Stimulated activated CD4-positive, alpha-beta T cell treated with anti-CD3 and anti-CD28 coated beads, TNF-alpha, amount 100 ng/mL, for 1 hour (primary cell): Measurements from ENCODE around the gene SVIL.
"Not testable (repeated sequence)": the region's sequence is repeated elsewhere in the genome, so short reads cannot be mapped to it uniquely, and the experiment has no call there.

ENCODE experiments used
- DNase-seq, 3 donors: peaks; one replicate each; pipeline ENCODE4 v3.0.0-alpha.2; 2020; ENCODE audit warnings: low read depth in 3 of 3, low spot score in 1 of 3

Gene SVIL

DNA sequence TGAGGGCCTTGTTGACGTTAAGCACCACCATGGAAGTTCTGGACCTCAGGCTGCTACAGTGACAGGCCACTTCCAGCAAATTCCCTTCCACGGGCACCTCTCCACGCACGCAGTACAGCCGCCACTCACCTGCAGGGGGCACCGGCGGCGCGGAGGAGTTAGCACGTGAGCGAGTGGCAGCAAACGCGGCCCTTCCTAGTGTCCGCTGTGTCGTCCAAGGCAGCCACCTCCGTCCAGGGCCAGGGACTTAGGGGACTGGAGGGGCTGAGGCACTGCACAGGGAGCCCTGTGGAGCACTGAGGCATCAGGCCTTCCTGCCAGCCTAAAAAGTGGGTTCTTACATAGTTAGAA is 164.4 kb downstream of the SVIL start:
- DNase-seq = no peak

DNA sequence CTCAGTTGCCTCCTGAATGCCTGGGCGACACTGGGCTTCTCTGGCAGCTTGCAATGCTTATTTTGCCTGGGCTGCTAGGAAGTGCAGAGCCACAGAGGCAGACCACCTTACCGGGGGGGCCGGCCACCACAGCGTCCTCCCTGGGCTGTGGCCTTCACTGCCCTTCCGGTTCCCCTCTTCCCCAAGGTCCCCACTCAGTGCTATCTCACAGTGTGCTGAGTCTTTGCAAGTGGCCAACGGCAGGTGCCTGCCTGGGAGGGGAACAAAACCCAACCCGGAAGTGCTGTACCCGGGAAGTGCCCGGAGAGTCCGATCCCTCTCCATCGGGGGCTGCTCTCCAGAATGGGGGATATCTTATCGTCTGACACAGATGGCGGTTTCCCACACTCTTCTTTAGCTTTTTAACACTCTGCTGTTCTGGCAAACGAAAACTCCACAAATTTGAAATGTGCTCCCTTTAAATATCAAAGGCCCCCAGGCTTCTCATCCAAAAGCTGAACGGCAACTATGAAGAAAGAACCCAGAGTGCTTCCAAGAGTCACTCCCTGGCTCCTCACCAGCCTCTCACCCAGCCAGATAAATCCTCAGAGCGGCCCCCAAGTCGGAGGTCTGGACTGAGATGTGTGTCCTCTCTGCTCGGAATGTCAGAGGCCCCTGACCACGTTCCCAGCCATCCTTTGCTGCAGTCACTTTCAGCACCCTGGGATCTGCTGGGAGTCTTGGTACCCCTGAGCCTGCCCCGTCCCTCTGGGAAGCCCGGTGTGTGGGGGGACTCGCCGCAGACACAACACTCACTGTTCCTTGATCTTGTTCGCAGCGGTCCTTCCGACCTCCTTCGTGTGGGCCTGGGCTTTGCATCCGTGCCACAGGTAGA is 165.1 kb downstream of the SVIL start:
- no peak for DNase-seq

DNA sequence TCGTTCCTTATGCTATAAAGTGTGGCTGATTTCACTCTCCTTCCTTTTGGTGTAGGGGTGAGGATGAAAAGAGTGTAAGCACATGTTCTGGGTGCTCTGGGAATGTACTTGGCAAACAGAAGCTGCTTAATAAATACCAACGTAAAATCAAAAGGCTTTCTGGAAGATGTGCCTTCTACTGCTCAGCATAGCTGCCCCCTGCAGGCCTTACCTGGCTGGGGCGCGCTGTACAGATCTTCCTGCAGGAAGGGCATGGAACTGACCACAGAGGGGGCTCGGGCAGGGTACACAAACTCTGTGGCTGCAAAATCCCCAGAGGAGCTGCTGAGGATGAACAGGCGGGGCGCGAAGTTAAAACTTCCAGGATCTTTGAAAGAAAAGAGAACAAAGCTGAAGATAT is 169.4 kb downstream of the SVIL start:
- DNase-seq = no peak

DNA sequence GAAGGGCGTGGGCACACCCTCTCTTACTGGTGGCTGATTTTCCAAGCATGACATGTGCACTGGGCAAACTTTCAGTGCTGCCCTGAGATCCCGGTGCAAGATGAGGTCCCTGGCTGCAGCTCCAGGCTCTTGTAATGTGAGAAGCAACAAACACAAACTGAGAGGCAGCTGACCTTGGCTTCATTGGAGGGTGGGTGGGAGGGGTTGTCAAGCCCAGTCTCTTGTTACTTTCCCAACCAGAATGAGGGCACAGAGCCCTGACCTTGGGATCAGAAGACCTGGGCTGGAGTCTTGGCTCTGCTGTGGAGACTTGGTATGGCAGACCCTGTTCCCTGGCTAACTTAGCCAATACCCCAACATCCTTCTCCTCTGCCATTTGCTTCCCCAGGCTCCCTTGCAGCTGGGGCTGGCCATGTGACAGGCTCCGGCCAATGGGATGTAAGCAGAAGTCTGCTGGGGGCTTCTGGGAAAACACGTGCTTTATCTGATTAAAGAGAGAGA is 170.1 kb downstream of the SVIL start:
- DNase-seq = not testable (repeated sequence)

DNA sequence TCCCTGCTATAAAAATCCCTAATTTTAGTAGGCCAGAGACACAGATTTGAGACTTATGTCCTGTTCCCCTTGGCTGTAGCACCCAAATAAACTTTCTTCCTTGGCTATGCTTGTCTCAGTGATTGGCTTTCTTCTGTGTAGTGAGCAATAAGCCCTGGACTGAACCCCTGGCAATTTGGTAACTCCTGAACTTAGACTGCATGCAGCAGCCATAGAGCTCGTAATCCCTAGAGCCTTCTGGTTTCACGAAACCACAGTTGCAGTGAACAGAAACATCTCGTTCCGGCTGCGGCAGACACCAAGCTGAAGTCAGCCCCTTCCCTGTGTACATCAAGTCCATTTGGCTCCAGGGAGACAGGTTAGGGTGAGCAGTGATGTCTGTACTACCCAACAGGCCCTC is 173.7 kb downstream of the SVIL start:
- no peak for DNase-seq

DNA sequence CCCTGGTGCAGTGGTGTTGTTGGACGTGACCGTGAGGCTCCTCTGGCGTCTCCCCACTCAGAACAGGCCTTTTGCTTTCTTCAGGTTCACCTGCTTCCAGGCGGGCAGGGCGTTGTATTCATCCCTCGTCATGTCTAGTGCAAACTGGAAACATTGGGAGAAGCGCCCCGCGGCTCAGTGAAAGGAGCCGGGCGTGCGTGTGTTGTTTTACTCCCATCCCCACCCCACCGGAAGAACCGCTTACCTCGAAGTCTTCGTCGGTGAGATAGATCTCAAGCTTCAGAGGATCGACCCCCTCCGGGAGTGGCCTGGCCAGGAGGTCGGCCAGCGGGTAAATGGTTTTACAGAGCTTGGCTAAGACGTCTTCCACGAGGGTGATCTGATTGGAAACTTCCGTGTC is 176.6 kb downstream of the SVIL start:
- not testable (repeated sequence) for DNase-seq

DNA sequence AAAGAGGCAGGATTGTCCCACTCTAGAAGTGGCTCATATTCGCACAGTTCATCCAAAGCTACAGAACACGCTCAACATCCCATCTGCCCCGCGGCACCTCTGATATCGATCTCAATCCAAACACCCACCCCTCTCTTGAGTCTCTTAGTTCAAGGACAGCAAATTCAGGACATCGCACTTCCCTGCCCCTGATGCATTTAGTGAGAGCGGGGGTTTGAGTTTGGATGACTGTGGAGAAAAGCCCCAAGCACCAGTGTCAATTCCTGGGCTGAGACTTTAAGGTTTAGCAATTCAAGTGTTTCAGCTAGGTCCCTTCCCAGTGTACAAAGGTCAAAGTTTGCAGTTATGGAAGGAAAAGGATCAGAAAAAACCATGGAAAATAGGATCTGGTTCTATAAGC is 179.7 kb downstream of the SVIL start:
- DNase-seq = no peak

DNA sequence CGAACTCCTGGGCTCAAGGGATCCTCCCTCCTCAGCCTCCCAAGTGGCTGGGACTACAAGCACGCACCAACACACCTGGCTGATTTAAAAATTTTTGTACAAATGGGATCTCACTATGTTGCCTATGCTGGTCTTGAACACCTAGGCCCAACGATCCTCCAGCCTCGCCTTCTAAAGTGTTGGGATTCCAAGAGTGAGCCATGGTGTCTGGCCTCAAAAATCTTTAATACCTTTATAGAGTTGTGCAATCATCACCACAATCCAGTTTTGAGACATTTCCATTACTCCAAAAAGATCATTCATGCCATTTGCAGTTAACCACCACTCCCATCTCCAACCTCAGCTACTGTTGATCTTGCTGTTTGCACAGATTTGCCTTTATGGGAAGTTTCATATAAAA is 180.5 kb downstream of the SVIL start:
- DNase-seq = no peak

DNA sequence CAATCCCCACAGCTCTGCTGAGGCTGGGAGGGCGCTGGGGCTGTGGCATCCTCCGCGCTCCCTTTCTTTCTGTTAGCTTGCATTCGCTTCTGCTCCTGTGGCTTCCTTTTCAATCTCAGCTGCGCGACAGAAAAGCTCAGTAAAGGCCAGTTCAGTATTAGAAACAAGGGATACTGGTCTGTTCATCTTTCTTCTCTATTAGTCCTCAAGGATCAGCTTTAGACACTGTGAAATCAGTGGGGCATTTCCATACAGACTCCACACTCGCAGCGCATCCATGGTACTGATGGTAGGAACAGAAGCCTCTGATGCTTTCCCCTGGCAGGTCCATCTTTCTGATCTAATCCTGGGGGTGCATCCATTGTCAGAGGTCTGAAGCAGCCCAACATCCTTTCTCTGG is 182.2 kb downstream of the SVIL start:
- DNase-seq = no peak

DNA sequence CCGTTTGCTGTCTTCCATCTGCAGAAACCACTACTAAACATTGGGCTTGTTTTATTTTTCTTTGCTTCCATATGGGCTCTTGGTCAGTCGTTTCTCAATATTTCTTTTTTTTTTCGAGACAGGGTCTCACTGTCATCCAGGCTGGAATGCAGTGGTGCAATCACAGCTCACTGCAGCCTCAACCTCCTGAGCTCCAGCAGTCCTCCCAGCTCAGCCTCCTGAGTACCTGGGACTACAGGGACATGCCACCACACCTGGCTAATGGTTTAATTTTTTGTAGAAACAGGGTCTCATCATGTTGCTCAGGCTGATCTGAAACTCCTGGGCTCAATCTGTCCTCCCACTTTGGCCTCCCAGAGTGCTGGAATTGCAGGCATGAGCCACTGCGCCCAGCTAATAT is 182.8 kb downstream of the SVIL start:
- no peak for DNase-seq

DNA sequence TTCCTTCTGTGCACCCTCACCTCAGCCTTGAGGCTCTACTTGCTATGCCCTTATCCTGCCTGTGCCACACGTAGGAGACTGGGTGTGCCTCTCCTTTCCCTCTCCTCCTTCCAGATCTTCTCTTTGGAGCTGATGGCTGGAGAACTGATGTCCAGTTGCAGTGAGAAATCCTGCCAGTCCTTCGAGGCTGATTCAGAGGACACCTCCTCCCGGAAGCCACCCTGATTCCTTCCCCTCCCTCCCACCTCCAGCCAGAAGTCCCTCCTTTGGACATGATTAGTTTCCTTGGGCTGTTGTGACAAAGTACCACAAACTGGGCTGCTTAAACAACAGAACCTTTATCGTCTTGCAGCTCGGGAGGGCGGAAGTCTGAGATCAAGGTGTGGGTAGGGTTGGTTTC is 184.4 kb downstream of the SVIL start:
- no peak for DNase-seq

DNA sequence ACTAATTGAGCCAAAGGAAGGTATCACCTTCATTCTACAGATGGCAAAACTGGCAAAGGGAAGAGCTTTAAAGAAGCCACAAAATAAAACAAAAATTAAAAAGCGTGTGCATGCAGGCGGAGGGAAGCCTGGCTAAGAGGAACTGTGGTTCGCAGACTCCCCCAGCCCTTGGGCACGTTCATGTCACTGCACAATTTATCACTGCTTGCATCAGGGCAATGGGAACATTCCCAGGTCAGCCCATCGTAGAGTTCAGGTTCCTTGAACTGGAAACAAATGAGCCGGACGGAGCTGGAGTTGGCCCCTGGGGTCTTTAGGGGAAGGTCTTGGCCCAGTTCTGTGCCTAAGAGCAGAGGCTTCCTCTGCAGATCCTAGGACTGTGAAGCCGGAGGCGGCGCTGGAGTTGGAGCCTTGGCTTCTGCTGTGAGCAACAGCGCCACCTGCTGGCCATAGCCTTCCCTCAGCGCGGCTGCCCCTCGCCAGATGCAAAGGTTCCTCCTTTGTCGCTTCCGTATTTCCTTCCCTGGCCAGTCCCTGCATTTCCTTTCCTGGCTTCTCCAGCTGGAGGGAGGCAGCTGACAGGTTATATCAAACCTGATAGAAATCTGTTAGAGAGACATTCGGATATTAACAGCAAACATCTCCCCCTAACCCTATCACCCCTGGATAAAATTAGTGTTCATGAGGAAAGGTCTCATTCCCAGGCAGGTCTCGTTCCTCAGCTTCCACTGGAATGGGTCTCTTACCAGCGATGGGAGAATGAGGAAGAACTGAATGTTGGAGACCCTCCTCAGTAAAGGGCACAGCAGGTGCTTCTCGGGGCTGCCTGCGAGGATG is 185.8 kb downstream of the SVIL start:
- peak; percentile 13 to 74 (median 41) for DNase-seq

DNA sequence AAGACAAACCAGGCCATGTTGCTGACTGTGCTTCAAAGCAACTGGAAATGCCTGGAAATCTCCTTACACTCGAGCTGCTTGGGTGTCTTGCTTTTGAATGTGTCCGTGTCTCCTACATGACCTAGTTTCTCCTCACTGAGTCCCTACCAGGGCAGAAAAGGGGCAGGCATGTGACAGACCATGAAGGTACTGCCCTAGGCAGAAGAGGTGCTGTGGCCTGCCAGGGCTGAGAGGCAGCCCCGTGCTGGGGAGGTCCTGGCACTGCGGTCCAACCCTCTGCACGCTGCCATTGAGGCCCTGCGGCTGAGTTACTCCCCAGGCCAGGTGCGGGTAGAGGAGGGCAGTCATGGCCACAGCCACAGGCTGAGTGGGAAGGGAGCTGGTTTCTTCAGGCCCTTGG is 186.6 kb downstream of the SVIL start:
- no peak for DNase-seq

DNA sequence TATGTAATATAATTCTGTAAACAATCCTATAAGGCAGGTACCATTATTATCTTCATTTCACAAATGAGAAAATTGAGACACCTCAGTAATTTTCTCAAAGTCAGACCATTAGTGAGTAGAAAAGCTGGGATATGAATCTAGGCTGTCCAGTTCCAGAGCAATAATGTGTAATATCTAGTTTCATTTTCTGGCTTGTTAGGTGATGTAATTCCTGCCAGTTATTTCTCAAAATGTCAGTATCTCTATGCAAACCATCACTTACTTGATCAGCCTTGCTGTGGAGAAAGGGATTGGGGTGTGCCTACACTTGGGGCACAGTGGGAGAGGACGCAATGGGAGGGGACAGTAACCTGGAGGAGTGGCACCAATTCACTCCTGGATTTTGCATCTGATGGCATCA is 188.4 kb downstream of the SVIL start:
- no peak for DNase-seq

DNA sequence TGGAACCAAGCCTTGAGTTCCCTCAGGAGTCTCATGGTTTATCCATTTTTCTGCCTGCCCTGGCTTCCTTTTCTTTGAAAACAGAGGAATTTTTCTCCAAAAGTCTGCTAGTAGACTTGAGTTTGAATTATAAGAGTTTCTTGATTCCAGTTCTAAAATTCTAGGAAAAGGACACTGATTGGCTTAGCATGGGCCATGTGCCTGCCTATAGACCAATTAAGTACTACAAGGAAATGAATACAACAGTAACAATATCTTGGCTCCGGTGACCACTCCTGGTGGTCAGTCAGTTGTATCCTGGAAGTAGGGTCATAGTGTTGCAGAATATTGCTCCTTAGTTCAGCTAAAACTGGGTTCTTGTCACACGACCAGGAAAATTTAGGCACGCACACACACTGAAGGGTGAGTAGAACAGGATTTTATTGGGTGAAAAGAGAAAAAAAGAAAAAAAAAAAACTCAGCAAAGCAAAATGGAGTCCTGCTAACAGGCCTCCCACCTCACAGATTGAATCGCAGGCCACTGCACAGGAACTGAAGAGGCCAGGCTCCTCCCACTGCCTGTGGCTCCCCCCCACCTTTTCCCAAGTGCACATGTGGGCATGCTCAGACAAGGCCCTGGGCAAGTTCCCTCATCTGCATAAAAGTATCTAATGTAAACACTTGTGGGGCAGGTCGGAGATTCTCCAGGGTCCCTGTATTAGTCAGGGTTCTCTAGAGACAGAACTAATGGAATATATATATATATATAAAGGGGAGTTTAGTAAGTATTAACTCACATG is 190.8 kb downstream of the SVIL start:
- no peak for DNase-seq

DNA sequence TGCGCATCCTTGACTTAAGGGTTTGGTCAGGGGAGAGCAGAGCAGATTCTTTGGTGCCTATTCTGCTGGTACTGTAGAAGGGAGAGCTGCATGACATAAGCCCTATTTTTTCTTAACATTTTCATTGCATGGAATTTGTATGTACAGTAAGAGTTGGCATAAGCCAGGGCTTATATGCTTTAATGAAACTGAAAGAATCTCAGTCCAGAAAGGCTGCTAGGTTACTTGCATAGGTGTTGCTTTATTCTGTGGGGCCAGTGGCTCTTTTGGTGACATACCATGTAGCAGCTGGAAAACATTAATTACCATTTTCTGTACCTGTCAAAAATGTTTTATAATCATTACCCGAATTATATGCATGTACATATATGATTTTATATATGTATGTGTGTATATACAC is 193.8 kb downstream of the SVIL start:
- DNase-seq = no peak

DNA sequence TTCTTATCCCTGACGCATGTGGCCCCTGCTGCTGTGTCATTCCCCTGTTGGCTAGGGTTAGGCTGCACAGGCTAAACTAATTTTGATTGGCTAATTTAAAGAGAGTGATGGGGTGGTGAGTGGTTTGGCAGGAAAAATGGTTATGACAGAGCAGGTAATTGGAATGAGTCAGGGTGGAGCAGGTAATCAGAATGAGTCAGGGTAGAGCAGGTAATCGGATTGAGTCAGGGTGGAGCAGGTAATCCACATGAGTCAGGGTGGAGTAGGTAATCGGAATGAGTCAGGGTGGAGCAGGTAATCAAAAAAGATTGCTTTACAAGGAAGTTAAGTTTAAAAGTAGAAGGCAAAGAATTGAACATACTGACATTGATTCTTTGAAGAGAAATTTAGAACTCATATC is 195.8 kb downstream of the SVIL start:
- not testable (repeated sequence) for DNase-seq

DNA sequence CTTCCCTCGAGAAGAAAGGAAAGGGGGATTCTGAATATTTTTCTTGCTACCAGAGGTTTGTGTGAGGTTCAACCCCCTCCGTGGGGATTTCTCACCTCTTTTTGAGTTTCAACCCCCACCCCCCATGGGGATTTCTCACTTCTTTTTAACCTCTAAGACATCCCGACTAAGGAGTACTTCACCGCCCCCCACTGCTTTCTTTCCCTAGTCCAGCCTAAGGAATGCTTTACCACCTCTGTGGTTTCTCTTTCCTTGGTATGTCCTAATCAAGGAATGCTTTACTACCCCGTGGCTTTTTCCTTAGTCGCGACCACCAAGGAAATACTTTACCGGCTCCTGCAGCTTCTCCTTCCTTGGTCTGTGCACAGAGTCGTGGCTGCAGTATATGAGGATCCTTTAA is 196.5 kb downstream of the SVIL start:
- DNase-seq = no peak

DNA sequence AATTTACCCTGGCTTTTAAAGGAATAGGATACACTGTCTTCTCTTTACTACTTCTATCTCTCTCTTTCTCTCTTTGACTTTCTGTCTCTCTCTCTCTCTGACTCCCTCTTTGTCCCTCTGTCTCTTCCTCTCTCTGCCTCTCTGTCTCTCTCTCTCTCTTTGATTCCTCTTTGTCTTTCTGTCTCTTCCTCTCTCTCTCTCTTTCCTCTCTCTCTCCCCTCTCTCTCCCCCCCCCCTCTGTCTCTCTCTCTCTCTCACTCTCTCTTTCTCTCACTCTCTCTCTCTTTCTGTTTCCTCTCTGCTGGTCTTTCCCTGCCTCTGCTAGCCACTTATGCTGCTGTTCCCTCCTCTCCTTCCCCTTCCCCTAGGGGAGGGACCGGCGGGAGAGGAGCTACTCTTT is 196.9 kb downstream of the SVIL start:
- no peak for DNase-seq

DNA sequence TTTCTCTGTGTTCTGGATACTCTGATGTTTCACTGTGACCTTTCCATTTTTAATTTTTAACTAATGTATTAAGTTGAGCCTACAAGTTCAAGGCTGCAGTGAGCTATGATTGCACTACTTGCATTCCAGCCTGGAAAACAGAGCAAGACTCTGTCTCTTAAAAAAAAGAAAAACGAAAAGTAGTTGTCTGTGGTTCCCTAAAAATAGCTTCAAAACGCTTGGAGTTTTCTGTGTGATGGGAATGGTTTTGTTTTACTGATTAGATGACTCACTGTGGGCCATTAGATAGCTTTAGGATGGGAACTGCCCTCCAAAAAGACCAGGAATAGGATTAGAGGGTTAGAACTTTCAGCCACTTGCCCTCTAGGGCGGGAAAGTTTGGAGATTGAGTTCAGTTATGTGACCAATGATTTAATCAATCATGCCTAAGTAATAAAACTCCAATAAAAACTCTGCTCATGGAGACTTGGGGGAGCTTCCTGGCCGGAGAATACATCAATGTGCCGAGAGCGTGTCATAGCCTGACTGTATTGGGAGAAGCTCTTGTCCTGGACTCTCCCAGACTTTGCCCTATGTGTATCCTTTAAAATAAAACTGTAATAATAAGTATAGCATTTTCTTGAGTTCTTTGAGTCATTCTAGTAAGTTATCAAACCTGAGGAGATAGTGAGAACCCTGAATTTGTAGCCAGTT is 198.8 kb downstream of the SVIL start:
- DNase-seq = no peak

DNA sequence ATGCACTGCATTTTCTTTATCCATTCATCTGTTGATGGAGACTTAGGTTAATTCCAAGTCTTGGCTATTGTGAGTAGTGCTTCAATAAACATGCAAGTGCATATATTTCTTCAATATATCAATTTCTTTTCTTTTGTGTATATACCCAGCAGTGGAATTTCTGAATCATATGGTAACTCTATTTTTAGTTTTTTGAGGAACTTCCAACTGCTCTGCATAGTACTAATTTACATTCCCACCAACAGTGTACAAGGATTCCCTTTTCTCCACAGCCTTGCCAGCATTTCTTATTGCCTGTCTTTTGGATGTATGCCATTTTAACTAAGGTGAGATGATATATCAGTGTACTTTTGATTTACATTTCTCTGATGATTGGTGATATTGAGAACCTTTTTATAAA is 200.7 kb downstream of the SVIL start:
- no peak for DNase-seq
